Measurements from ENCODE around the gene LCP2. TPM values are rescaled to one million over a fixed set of nuclear protein-coding genes. Genes with fewer than 3 reads are reported as not detected.

Gene LCP2
- total RNA-seq, 1 donor from 2014 or later = not detected

DNA sequence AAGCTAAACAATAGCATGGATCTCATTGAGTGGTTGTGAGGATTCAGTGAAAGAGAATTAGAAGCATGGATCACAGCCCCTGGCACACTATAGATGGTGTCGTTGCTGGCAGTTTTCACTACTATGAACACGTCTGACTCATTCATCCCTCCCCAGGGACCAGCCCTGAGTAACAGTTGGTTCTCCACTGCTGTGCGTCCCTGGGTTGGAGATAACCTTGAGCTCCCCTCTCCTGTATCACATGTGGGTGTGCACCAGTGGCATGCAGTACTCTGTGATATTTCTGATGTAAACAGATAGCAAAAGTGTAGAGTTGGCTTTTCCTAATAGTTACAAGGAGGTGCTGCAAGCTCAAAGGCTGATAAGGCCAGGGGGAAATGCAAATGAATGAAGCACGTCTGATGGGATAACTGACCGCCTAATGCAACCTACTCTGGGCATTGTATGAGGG, 8.8 kb upstream of the LCP2 start:
- no peak for DNase-seq (ENCODE audit: low spot score in 2 of 2, unreplicated experiment in 2 of 2)
- Mint-ChIP-seq H3K9me3 (peaks cover 3% of the 10 kb centered on the region), H3K27ac (no peak overlapping the region), H3K4me1 (peaks cover 8% of the 10 kb centered on the region), H3K27me3 (ENCODE audit: low read depth) (peaks cover 2% of the 10 kb centered on the region), H3K4me3 (no peak overlapping the region), H3K36me3 (no peaks in the 10 kb centered on the region)
- TF ChIP-seq, protein P1, sequence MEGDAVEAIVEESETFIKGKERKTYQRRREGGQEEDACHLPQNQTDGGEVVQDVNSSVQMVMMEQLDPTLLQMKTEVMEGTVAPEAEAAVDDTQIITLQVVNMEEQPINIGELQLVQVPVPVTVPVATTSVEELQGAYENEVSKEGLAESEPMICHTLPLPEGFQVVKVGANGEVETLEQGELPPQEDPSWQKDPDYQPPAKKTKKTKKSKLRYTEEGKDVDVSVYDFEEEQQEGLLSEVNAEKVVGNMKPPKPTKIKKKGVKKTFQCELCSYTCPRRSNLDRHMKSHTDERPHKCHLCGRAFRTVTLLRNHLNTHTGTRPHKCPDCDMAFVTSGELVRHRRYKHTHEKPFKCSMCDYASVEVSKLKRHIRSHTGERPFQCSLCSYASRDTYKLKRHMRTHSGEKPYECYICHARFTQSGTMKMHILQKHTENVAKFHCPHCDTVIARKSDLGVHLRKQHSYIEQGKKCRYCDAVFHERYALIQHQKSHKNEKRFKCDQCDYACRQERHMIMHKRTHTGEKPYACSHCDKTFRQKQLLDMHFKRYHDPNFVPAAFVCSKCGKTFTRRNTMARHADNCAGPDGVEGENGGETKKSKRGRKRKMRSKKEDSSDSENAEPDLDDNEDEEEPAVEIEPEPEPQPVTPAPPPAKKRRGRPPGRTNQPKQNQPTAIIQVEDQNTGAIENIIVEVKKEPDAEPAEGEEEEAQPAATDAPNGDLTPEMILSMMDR (IDR thresholded peaks at IDR 0.05; ENCODE audit: unreplicated experiment) = no peak

DNA sequence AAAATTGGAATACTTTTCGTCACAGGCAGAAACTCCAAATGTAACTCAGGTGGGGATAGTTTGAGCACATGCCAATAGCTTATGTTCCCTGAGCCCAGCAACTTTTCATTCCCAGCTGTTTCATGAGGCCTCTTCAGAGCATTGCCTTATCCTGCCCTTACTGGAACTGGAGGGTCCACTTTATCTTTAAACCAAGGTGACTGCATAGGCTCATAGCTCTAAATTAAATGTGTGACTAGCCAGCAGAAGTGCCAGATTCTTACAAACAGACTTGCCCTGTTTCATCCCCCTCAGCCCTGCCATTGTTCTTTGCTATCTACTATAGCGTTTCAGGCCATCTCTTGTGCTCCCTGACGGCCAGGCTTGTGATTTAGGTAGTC, 8.1 kb upstream of the LCP2 start:
- Mint-ChIP-seq H3K9me3 (peaks cover 3% of the 10 kb centered on the region), H3K4me3 (no peak overlapping the region), H3K36me3 (no peaks in the 10 kb centered on the region), H3K4me1 (peaks cover 8% of the 10 kb centered on the region), H3K27ac (no peak overlapping the region), H3K27me3 (ENCODE audit: low read depth) (peaks cover 1% of the 10 kb centered on the region)
- DNase-seq (ENCODE audit: low spot score in 2 of 2, unreplicated experiment in 2 of 2) = no peak
- TF ChIP-seq, protein P1 (IDR thresholded peaks at IDR 0.05; ENCODE audit: unreplicated experiment) = no peak

DNA sequence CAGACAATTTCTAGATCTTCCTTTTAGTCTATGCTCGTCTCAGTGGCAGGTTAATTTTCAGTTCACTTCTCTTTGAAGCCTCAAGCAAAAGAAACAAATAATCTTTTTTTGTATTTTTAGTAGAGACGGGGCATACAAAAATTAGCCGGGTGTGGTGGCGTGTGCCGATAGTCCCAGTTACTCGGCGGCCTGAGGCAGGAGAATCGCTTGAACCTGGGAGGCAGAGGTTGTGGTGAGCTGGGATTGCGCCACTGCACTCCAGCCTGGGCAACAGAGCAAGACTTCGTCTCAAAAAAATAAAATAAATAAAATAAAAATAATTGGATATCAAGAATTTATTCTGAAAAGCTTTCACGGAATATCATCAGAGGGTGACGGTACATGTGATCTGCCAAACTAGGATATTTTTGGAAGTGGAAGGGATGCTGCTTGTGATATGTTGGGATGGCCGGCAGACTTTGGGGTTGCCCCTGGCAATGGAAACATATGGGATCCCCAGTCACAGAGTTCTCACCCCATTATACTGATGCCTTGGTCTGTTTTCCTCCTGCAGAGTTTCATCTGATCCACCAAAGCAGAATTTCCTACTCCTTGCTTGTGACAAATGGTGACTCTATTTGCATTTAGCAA, 7.6 kb upstream of the LCP2 start:
- H3K36me3 Mint-ChIP-seq = no peaks in the 10 kb centered on the region
- TF ChIP-seq, protein P1 (IDR thresholded peaks at IDR 0.05; ENCODE audit: unreplicated experiment) = no peak
- no peak overlapping the region for H3K27ac Mint-ChIP-seq
- no peak for DNase-seq (ENCODE audit: low spot score in 2 of 2, unreplicated experiment in 2 of 2)
- H3K27me3 Mint-ChIP-seq (ENCODE audit: low read depth) = peaks cover 1% of the 10 kb centered on the region
- peaks cover 3% of the 10 kb centered on the region for H3K9me3 Mint-ChIP-seq
- peaks cover 8% of the 10 kb centered on the region for H3K4me1 Mint-ChIP-seq
- no peak overlapping the region for H3K4me3 Mint-ChIP-seq

DNA sequence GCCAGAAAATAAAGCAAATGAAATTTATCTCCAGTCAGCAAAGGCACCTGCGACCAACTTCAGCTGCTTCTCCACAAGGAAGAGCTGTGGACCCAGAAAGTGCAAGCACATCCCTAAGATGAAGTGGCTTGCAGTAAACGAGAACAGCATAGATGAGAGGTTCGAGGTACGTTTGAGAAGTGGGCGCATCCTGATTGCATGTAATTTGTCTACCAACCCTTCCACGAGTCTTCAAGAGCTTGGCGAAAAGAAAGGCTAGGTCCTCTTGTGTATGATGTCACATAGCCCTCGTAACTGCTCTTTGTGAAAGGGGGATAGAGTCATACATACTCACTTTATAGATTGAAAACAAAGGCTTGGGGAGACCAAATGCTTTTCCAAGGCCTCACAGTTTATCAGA, 6.0 kb upstream of the LCP2 start:
- H3K4me1 Mint-ChIP-seq = peaks cover 8% of the 10 kb centered on the region
- H3K4me3 Mint-ChIP-seq = no peak overlapping the region
- peaks cover 3% of the 10 kb centered on the region for H3K9me3 Mint-ChIP-seq

DNA sequence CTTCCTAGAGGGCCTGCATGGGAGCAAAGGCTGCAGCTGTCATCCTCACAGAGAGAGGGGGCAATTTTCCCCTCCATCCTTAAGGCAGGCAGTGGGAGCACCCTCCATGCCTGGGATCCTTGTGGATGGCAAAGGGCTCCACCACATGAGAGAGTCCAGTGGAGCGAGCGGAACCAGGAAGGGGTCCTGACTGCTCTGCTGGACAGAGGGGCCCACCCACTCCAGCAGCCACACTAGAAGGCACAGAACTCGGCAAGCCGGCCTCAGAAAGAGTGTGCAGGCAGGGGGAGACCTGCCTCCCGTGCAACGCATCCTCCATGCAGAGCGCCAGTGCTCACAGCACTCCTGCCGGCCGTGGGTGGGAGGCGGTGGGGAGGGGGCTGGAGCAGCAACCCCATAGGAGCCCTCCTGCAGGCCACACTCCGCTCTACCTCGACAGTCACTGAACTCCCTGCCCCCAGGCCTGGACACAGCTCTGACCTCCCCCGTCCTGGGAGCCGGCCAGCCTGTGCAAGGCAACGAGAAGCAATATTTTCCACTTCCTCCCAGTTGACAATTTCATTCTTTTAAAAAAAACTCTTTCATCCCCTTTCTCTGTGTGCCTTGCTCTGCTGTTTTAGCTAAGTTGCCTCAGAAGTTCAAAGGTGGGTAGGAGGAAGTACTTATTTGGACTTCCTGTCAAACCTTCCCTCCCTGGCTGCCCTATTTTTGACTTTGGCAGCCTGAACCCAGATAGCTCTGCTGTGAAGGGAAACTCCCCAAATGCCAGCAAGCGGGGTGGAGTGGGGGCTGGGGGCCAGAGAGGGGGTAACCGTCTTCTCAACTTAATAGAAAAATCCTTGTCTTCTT, 5.3 kb upstream of the LCP2 start:
- no peaks in the 10 kb centered on the region for H3K36me3 Mint-ChIP-seq
- no peak overlapping the region for H3K4me3 Mint-ChIP-seq
- TF ChIP-seq, protein P1 (IDR thresholded peaks at IDR 0.05; ENCODE audit: unreplicated experiment) = no peak
- peak overlapping the region; percentile 27 for H3K27ac Mint-ChIP-seq
- H3K27me3 Mint-ChIP-seq (ENCODE audit: low read depth) = no peaks in the 10 kb centered on the region
- no peak for DNase-seq (ENCODE audit: low spot score in 2 of 2, unreplicated experiment in 2 of 2)
- H3K4me1 Mint-ChIP-seq = peaks cover 8% of the 10 kb centered on the region
- peaks cover 3% of the 10 kb centered on the region for H3K9me3 Mint-ChIP-seq

More for the DNA sequence above, 6.0 kb upstream of the LCP2 start:
- H3K27me3 Mint-ChIP-seq (ENCODE audit: low read depth) = no peaks in the 10 kb centered on the region
- no peak for DNase-seq (ENCODE audit: low spot score in 2 of 2, unreplicated experiment in 2 of 2)
- H3K27ac Mint-ChIP-seq = no peak overlapping the region
- TF ChIP-seq, protein P1 (IDR thresholded peaks at IDR 0.05; ENCODE audit: unreplicated experiment) = no peak
- H3K36me3 Mint-ChIP-seq = no peaks in the 10 kb centered on the region
